Measurements from ENCODE around the gene FASN. TPM values are rescaled to one million over a fixed set of nuclear protein-coding genes. Genes with fewer than 3 reads are reported as not detected.

FASN gene
- total and polyA plus RNA-seq, 2 of the 4 experiments (the other 2 are of a cell fraction): 12.4 to 56.0 TPM

- Histone ChIP-seq H3K23ac (ENCODE audit: low read depth, low read length) (no peak overlapping the region), H3K27me3 (ENCODE audit: control insufficient read depth, insufficient read depth, low read length) (no peaks in the 10 kb centered on the region), H3K4me2 (ENCODE audit: low read depth, low read length) (no peak overlapping the region), H4K5ac (ENCODE audit: low read depth, low read length) (no peak overlapping the region), H2AK5ac (ENCODE audit: low read depth, low read length) (no peak overlapping the region), H2BK120ac (ENCODE audit: low read depth, low read length) (no peak overlapping the region), H2AFZ (replicated peaks; ENCODE audit: low read length, poor library complexity) (no peak overlapping the region), H4K91ac (ENCODE audit: insufficient read depth, low read depth, low read length) (no peak overlapping the region), H4K8ac (ENCODE audit: low read depth in 2 of 2, low read length in 2 of 2) (no peak overlapping the region), H2BK20ac (ENCODE audit: low read depth, low read length) (no peak overlapping the region), H3K27ac (ENCODE audit: insufficient read depth, low read length) (no peak overlapping the region), H3K9me1 (ENCODE audit: insufficient read depth, low read length) (no peaks in the 10 kb centered on the region), H3K56ac (ENCODE audit: extremely low read depth, insufficient read depth, low read length) (no peak overlapping the region), H4K20me1 (ENCODE audit: insufficient read depth, low read length) (no peaks in the 10 kb centered on the region; the same call in none of the 2 replicates), H3K4me1 (ENCODE audit: control insufficient read depth, insufficient read depth, low read length) (no peaks in the 10 kb centered on the region), H2AK9ac (replicated peaks; ENCODE audit: low read depth, low read length, poor library complexity) (no peak overlapping the region), H3K4me3 (ENCODE audit: insufficient read depth, low read depth, low read length) (no peak overlapping the region), H2BK5ac (ENCODE audit: low read depth, low read length, poor library complexity, severe bottlenecking) (no peak overlapping the region), H3K4ac (ENCODE audit: low read depth, low read length) (no peak overlapping the region), H2BK15ac (ENCODE audit: low read depth, low read length) (no peak overlapping the region), H3K9me3 (ENCODE audit: control insufficient read depth, insufficient read depth, low read length) (no peaks in the 10 kb centered on the region), H3K14ac (replicated peaks; ENCODE audit: low read depth, low read length) (no peak overlapping the region), H3K79me1 (ENCODE audit: low read depth in 1 of 2, low read length in 2 of 2) (no peaks in the 10 kb centered on the region; a peak in 2 of 4 replicates), H3K18ac (ENCODE audit: low read depth, low read length) (no peak overlapping the region), H3K36me3 (ENCODE audit: control insufficient read depth, insufficient read depth, low read length) (peaks cover 94% of the 10 kb centered on the region), H3K9ac (ENCODE audit: low read depth, low read length) (no peak overlapping the region)
- in situ Hi-C loops (cut with MboI; ENCODE audit: low sequenced_read_pairs): no loop called here
- ATAC-seq (ENCODE audit: low read depth) (no peak), DNase-seq (no peak)
- dilution Hi-C loops (cut with HindIII; ENCODE audit: low sequenced_read_pairs, unreplicated experiment): no loop called here
- 98% methylated on average over 13 of the region's 25 CpGs; no CpG with 5 or more reads in 1 of the 2 experiments for WGBS, 2 experiments (ENCODE audit: extremely low coverage in 2 of 2, insufficient read length in 1 of 2)
- intact Hi-C loops (cut with micrococcal nuclease): no loop called here
- POLR2A ChIA-PET (ENCODE audit: unreplicated experiment): no interaction called here
- CTCF ChIA-PET: no interaction called here
- no TSS peak for BruUV-seq (replicated peaks)
- TF ChIP-seq RAD21 (IDR thresholded peaks at IDR 0.05; ENCODE audit: low read length) (no peak), MAFK (IDR thresholded peaks at IDR 0.05; ENCODE audit: low read depth, low read length) (no peak), CHD1 (IDR thresholded peaks at IDR 0.05; ENCODE audit: low read depth, low read length) (no peak), RFX5 (IDR thresholded peaks at IDR 0.05; ENCODE audit: low read depth, low read length) (no peak), MAZ (IDR thresholded peaks at IDR 0.05; ENCODE audit: borderline replicate concordance, low read depth, low read length) (no peak), RCOR1 (IDR thresholded peaks at IDR 0.05; ENCODE audit: insufficient replicate concordance, low read length) (no peak), NFE2L2 (IDR thresholded peaks at IDR 0.05; ENCODE audit: low read depth, low read length) (no peak), POLR2A (IDR thresholded peaks at IDR 0.05; ENCODE audit: low read depth, low read length) (no peak), CTCF (conservative IDR thresholded peaks at IDR 0.05; ENCODE audit: low read depth, low read length) (no peak), USF2 (IDR thresholded peaks at IDR 0.05; ENCODE audit: low read depth, low read length) (no peak), BHLHE40 (IDR thresholded peaks at IDR 0.05; ENCODE audit: low read depth, low read length) (no peak), SMC3 (IDR thresholded peaks at IDR 0.05; ENCODE audit: low read depth, low read length) (no peak), CEBPB (IDR thresholded peaks at IDR 0.05; ENCODE audit: low read depth, low read length) (no peak), ELK1 (IDR thresholded peaks at IDR 0.05; ENCODE audit: borderline replicate concordance, low read depth, low read length) (no peak), MXI1 (IDR thresholded peaks at IDR 0.05; ENCODE audit: borderline replicate concordance, low read depth, low read length) (no peak)
Measured at GRCh38 chr17:82085931-82086764, 11.9 kb downstream of the FASN start.
